KBM-7 (cell line): ENCODE data around the gene AEBP2.
"Not testable (repeated sequence)": the region's sequence is repeated elsewhere in the genome, so short reads cannot be mapped to it uniquely, and the experiment has no call there.

Experiments
- DNase-seq: peaks from one replicate; pipeline ENCODE4 v3.0.0-alpha.2; 2015
- in situ Hi-C: fragments of 300-500 bp; cut with MboI; formaldehyde crosslinking; loops from 2 replicates; pipeline ENCODE4 v1.14.3; 2020; ENCODE audit warnings: low sequenced_read_pairs, low pct_unique_long_range_greater_than_20kb, mixed read lengths

The AEBP2 gene

DNA sequence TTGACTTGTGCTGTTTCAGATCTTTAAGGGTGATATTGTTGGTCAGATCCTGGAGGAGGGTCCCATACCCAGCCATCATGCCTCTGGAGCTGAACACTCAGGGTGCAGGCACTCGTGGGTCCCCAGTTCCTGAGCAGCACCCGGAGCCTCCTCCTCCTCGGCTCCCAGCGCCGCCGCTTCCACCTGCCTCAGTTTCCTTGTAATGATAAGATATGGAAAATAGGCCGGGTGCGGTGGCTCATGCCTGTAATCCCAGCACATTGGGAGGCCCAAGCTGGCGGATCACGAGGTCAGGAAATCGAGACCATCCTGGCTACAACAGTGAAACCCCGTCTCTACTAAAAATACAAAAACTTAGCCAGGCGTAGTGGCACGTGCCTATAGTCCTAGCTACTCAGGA lies 20.2 kb upstream of the AEBP2 start:
- in situ Hi-C loops: no loop called here
- DNase-seq: no peak

GRCh38 chr12:19421503-19422282 lies 17.6 kb upstream of the AEBP2 start:
- DNase-seq: no peak

GRCh38 chr12:19423166-19423930 lies 15.9 kb upstream of the AEBP2 start:
- in situ Hi-C loops: no loop called here
- no peak for DNase-seq

More at GRCh38 chr12:19421503-19422282, 17.6 kb upstream of the AEBP2 start:
- in situ Hi-C loops: no loop called here

DNA sequence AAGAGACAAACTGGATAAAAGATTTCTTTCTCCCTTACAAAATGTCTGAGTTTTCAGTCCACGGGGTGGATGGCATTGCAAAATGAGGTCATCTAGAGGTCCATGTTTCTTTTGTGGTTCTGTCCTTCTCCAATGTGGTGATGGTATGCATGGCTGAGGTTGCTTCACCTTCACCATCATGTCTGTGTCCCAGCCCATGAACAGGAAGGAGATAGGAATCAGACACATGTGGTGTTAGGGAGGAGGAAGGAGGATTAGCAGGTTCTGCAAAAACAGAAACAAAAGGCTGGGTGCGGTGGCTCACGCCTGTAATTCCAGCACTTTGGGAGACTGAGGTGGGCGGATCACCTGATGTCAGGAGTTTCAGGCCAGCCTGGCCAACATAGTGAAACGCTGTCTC lies 11.0 kb upstream of the AEBP2 start:
- peak; percentile 95 for DNase-seq
- in situ Hi-C loops: no loop called here

DNA sequence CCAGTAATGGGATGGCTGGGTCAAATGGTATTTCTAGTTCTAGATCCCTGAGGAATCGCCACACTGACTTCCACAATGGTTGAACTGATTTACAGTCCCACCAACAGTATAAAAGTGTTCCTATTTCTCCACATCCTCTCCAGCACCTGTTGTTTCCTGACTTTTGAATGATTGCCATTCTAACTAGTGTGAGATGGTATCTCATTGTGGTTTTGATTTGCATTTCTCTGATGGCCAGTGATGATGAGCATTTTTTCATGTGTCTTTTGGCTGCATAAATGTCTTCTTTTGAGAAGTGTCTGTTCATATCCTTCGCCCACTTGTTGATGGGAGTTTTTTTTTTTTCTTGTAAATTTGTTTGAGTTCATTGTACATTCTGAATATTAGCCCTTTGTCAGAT lies 9.8 kb upstream of the AEBP2 start:
- in situ Hi-C loops, DNase-seq: not testable (repeated sequence)

GRCh38 chr12:19430988-19431387 lies 8.3 kb upstream of the AEBP2 start:
- in situ Hi-C loops: no loop called here
- DNase-seq: no peak

DNA sequence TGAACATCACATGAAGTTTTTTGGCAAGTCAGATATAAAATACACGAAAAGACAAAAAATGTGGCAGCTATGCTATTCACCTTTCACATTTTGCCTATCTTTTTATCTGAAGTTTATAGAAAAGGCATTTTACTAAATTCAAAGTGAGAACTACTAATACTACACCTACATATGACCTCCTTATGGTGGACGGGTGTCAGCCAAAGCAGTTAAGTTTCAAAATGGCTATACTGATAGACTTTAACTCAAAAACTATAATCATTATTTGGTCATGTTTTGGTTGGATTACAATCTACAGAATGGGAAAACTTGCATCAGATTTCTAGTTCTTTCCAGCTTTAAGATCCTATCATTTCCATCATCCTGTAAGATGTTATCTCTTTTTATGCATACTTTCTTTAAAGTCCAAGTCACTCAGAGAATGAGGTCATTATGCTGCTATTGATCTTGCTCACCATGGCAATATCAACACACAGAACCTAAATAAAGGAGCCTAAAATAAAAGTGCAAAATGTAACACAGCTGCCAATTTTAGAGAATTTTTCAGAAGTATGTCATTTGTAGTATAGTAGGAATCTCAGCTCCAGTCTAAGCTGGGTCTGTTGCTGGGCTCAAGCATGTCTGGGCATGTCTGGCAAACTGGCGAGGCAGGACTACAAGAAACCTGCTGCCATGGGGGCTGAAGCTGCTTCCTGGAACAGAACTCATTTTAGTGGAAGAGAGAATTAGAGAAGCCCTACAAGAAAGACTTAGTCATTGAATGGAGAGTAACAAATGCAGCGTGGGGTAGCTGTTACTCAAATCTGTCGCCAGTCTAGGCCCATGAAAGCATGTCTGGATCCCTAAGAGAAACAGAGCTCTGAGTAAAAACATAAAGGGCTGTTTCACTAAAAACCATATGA lies 7.6 kb upstream of the AEBP2 start:
- in situ Hi-C loops: no loop called here
- DNase-seq: peak; percentile 86

- DNase-seq: no peak
- in situ Hi-C loops: no loop called here
These were observed 6.8 kb upstream of the AEBP2 start for GRCh38 chr12:19432309-19433170.

GRCh38 chr12:19434538-19434937 lies 4.8 kb upstream of the AEBP2 start:
- in situ Hi-C loops: no loop called here
- DNase-seq: peak; percentile 69

- in situ Hi-C loops: no loop called here
These were observed 3.3 kb upstream of the AEBP2 start for GRCh38 chr12:19435831-19436497.

DNA sequence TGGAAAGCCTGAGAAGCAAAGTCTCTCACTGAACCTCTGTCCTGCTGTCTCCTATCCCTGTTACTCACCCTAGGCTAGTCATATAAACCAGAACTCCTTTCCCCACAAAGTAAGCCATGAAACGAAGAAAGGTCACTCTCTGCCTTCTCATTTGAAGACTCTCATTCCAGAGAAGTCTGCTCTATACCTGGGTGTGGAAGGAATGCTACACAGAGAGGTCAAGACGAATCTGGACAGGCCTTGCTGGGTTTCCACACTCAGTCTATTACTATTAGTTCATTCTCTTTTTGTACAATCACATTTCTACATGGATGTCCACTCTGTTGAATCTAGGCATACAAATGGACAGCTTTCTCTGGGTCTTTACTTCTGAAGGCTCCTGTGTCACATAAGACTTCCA lies 2.4 kb upstream of the AEBP2 start:
- in situ Hi-C loops: no loop called here

More at GRCh38 chr12:19435831-19436497, 3.3 kb upstream of the AEBP2 start:
- no peak for DNase-seq

DNA sequence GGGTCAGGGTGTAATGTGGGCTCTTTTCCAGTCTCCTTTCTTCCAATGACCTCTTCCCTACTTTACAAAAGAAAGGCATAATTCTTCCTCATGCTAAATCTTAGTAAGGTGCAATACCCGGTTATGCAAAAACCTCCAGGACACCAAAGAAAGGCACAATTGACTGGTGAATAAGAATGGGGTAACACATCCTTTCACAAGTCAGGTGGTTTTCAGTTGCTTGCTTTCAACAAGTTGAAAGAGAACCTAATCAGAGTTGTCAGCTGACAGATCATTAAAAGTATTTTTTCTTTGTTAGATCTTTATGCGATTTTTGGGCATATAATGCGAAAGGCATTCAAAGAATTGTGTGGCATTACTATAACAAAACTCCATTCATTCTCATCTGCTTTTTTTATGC lies 1.3 kb upstream of the AEBP2 start:
- no peak for DNase-seq
- in situ Hi-C loops: no loop called here

More for the DNA sequence above, 2.4 kb upstream of the AEBP2 start:
- no peak for DNase-seq

DNA sequence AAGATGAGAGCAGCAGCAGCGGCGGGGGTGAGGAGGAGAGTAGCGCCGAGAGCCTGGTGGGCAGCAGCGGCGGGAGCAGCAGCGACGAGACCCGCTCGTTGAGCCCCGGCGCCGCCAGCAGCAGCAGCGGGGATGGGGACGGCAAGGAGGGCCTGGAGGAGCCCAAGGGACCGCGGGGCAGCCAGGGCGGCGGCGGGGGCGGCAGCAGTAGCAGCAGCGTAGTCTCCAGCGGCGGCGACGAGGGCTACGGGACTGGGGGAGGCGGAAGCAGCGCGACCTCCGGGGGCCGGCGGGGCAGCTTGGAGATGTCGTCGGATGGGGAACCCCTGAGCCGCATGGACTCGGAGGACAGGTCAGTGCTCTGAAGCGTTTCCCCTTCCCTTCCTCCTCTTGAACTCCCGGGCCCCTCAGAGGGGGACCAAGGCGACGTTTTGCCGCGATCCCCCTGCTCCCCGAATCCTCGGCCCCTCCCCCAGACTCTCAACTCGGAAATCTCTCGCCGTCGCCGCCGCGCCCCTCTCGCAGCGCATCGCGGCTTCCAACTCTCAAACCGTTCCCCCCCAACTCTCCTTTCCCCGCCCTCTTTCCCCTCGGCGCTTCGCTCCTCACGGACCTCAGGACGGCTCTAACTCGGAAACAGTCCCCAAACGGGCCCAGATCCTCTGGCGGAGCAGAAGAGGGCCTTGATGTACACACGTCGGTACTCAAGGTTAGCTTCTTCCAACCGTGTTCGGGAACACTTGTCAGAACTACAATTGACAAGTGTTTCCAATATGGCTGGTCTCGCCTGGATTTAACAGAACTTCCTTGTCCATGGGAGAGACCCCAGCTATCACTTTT lies 947 bp downstream of the AEBP2 start:
- peak; percentile 67 for DNase-seq
- in situ Hi-C loops: no loop called here

- in situ Hi-C loops: no loop called here
- no peak for DNase-seq
These were observed 1.6 kb downstream of the AEBP2 start for GRCh38 chr12:19440916-19441315.

- no peak for DNase-seq
- in situ Hi-C loops: no loop called here
These were observed 4.3 kb downstream of the AEBP2 start for GRCh38 chr12:19443585-19443984.

- DNase-seq: no peak
- in situ Hi-C loops: no loop called here
These were observed 4.8 kb downstream of the AEBP2 start for GRCh38 chr12:19444097-19444496.

DNA sequence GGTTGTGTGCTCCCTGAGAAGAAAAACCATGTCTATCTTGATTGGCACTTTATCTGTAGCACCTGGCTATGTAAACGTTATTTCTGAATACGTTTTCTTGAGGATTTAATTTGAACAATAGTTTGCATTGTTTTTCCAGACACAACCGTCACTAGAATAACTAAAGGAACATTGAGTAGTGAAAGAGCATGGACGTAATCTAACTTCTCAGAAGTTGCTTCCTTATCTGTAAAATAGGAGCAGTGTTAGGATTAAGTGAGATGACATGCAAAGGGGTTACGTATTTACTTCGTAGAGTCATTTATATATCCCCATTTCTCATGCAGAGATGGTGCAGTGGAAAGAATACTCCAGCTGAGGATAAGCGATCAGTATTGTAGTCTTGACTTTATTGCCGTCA lies 8.1 kb downstream of the AEBP2 start:
- in situ Hi-C loops: no loop called here

More for the DNA sequence above, 8.1 kb downstream of the AEBP2 start:
- DNase-seq: no peak
